Upper lobe of right lung (tissue), 1 donor: Measurements from ENCODE around the gene CSPG5. TPM values are rescaled to one million over a fixed set of nuclear protein-coding genes. Genes with fewer than 3 reads are reported as not detected.

Source experiments
- ATAC-seq: fragments of 200-7000 bp; cut with Tn5 transposase; one replicate; pipeline ENCODE4 v1.9.1; 2020; ENCODE audit warnings: mild to moderate bottlenecking, moderate library complexity
- DNase-seq: peaks from one replicate; pipeline ENCODE4 v3.0.0-alpha.2; 2020
- H3K27ac ChIP-seq: fragments of 200-600 bp; one replicate; pipeline ENCODE4 v1.8.0; 2022
- H3K27me3 ChIP-seq: fragments of 200-600 bp; one replicate; pipeline ENCODE4 v1.8.0; 2022; ENCODE audit warnings: mild to moderate bottlenecking
- H3K36me3 ChIP-seq: fragments of 200-600 bp; one replicate; pipeline ENCODE4 v1.8.0; 2022
- H3K4me1 ChIP-seq: fragments of 200-600 bp; one replicate; pipeline ENCODE4 v1.8.0; 2022
- H3K4me3 ChIP-seq: fragments of 200-600 bp; one replicate; pipeline ENCODE4 v1.8.0; 2022; ENCODE audit warnings: mild to moderate bottlenecking
- H3K9me3 ChIP-seq: fragments of 200-600 bp; one replicate; pipeline ENCODE4 v1.8.0; 2022
- CTCF ChIP-seq: fragments of 200-600 bp; IDR thresholded peaks from one replicate; pipeline ENCODE4 v1.8.0; 2022; ENCODE audit warnings: antibody characterized with exemption
- intact Hi-C: fragments of 100-400 bp; cut with DNase I; formaldehyde crosslinking; loops from one replicate; pipeline ENCODE4 v1.11.0; 2022
- total RNA-seq: library from RNA; stranded (reverse); fragmentation: NEBNext Ultra II Directional; extraction: Animal tissue kit (Norgen Biotek cat#: 25700); gene quantifications from one replicate; pipeline ENCODE4 v1.2.1, GENCODE V29; 2021
- donor health status: DM: no; HTN: yes; CAD: no; lungs with severe emphysema.

Gene CSPG5
- total RNA-seq, 1 donor from 2014 or later, result 5.4 TPM

GRCh38 chr3:47614788-47615187, 36.1 kb upstream of the CSPG5 start:
- no peak for DNase-seq
- peaks cover 49% of the 10 kb centered on the region for H3K36me3 ChIP-seq
- no peaks in the 10 kb centered on the region for H3K9me3 ChIP-seq
- no peak overlapping the region for H3K4me3 ChIP-seq
- H3K27me3 ChIP-seq, result no peaks in the 10 kb centered on the region
- no peak for TF ChIP-seq CTCF
- H3K4me1 ChIP-seq, result peaks cover 14% of the 10 kb centered on the region
- ATAC-seq, result no peak
- no peak overlapping the region for H3K27ac ChIP-seq
- intact Hi-C loops, result no loop called here

DNA sequence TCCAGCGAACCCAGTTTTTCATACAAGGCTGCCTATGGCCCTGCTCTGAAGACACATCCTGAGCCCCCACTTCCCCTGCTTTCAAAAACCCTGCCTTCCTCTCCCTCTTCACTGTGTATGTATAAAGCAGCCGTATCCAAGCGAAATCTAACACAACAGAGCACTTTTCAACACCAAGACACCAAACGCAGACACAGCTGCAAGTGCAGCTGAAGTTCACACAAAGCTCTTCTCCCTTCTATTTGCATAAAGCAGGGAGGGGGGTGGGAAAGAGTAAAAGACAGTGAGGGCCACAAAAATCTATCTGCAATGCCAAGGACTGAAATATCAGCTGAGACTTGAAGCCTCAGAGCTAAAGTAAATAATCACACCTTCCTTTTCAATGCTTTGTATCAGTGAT, 35.1 kb upstream of the CSPG5 start:
- no peak for TF ChIP-seq CTCF
- intact Hi-C loops, result no loop called here
- DNase-seq (no peak), ATAC-seq (no peak)
- Histone ChIP-seq H3K9me3 (no peaks in the 10 kb centered on the region), H3K36me3 (peaks cover 49% of the 10 kb centered on the region), H3K27me3 (no peaks in the 10 kb centered on the region), H3K27ac (no peak overlapping the region), H3K4me1 (peaks cover 14% of the 10 kb centered on the region), H3K4me3 (no peak overlapping the region)

- Histone ChIP-seq H3K27ac (no peak overlapping the region), H3K4me1 (peaks cover 14% of the 10 kb centered on the region), H3K27me3 (no peaks in the 10 kb centered on the region), H3K4me3 (no peak overlapping the region), H3K36me3 (peaks cover 49% of the 10 kb centered on the region), H3K9me3 (no peaks in the 10 kb centered on the region)
- no peak for ATAC-seq
- no peak for TF ChIP-seq CTCF
- intact Hi-C loops, result no loop called here
- no peak for DNase-seq
Observed at GRCh38 chr3:47612879-47613278, 34.2 kb upstream of the CSPG5 start.

DNA sequence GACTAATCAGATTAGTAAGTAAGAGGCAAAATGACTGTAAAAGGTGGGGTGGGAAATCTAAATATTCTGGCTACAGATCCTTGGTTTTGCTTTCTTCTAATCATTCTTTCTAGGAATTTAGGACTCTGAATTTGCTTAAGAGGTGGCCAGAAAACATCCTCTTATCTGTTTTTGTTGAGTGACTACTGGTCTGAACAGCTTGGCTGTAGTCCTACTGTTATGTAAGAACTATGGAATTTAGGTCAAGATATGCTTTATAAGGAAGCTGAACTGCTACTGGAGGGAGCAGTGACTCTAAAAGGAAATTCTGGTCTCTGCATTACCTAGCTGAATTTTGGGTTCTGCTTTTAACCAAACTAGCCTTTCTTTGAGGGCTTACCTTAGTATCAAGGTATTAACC, 33.5 kb upstream of the CSPG5 start:
- ATAC-seq, result peak; percentile 88
- intact Hi-C loops, result no loop called here
- Histone ChIP-seq H3K27ac (no peak overlapping the region), H3K4me1 (peaks cover 14% of the 10 kb centered on the region), H3K36me3 (peaks cover 46% of the 10 kb centered on the region), H3K4me3 (no peak overlapping the region), H3K27me3 (no peaks in the 10 kb centered on the region), H3K9me3 (no peaks in the 10 kb centered on the region)
- no peak for TF ChIP-seq CTCF
- DNase-seq, result no peak

- H3K27ac ChIP-seq, result no peak overlapping the region
- no peaks in the 10 kb centered on the region for H3K27me3 ChIP-seq
- intact Hi-C loops, result no loop called here
- no peak for ATAC-seq
- no peaks in the 10 kb centered on the region for H3K9me3 ChIP-seq
- no peak for DNase-seq
- no peak for TF ChIP-seq CTCF
- H3K36me3 ChIP-seq, result peaks cover 40% of the 10 kb centered on the region
- H3K4me1 ChIP-seq, result peaks cover 14% of the 10 kb centered on the region
- no peak overlapping the region for H3K4me3 ChIP-seq
Observed at GRCh38 chr3:47611576-47611975, 32.9 kb upstream of the CSPG5 start.

- intact Hi-C loops, result no loop called here
- Histone ChIP-seq H3K27me3 (no peaks in the 10 kb centered on the region), H3K36me3 (peaks cover 48% of the 10 kb centered on the region), H3K27ac (no peak overlapping the region), H3K4me3 (no peak overlapping the region), H3K4me1 (peaks cover 14% of the 10 kb centered on the region), H3K9me3 (no peaks in the 10 kb centered on the region)
- ATAC-seq (no peak), DNase-seq (no peak)
- no peak for TF ChIP-seq CTCF
Observed at GRCh38 chr3:47610583-47610982, 31.9 kb upstream of the CSPG5 start.
